Measurements from ENCODE around the gene PRDM16.
A peak's percentile ranks its signal among the peaks of the same experiment; 100 is the strongest.

The PRDM16 gene

DNA sequence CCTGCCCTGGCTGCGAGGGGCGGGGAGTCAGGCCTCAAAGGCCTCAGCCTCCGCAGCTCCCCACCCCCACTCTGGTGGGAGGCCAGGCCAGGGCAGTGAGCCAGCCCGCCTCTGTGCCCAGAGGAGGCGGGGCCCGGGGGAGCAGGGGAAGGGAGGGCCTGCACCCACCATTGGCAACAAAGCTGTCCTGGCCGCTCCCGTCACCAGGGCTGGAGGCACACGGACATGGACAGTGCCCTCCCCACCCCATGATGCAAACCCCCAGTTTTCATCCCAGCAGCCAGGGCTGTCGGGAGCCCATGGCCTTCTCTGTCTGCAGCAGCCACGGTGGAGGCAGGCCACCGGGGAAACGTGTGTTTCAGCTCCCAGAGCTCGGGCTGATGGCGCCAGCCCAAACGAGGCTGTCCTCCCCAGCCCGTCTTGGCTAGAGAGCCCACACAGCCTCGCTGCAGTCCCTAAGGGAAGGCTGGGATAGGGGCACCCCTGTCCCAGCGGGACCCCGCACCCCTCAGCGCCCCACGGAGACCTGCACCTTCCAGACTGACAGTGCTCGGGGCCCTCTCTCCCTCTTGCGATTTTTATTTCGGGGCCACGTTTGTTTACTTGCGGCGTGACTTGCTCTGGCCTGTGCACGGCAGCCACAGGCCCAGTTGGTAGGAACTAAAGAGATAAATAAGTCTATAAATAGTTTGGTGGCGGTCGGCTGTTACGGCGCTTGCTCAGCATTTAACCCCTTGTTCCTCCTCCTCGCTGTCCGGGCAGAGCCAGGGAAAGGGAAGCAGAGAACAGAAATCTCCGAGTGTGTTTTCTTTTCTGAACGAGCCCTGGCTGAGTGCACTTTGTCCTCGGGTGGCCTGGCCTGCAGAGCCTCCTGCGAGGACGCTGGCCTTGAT lies 101.8 kb downstream of the PRDM16 start:
- peak; percentile 89 for DNase-seq

DNA sequence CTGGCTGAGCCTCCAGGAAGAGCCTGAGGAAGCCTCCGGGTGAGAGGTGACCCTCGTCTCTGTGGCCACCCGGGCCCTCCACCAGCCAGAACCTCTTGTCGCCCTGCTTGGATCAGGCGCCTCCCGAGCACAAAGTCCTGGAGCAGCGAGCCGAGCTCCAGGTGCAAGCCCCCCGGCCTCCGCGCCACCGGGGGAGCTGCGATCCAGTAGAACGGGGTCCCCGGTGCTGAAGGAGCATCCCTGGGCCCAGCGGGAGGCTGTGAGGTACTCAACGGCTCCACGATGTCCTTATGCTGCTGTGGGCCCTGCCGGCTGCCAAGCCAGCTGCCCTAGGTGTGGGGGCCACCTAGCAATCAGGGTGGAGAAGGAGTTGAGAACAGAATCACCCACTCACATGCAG lies 102.8 kb downstream of the PRDM16 start:
- DNase-seq: peak; percentile 36

DNA sequence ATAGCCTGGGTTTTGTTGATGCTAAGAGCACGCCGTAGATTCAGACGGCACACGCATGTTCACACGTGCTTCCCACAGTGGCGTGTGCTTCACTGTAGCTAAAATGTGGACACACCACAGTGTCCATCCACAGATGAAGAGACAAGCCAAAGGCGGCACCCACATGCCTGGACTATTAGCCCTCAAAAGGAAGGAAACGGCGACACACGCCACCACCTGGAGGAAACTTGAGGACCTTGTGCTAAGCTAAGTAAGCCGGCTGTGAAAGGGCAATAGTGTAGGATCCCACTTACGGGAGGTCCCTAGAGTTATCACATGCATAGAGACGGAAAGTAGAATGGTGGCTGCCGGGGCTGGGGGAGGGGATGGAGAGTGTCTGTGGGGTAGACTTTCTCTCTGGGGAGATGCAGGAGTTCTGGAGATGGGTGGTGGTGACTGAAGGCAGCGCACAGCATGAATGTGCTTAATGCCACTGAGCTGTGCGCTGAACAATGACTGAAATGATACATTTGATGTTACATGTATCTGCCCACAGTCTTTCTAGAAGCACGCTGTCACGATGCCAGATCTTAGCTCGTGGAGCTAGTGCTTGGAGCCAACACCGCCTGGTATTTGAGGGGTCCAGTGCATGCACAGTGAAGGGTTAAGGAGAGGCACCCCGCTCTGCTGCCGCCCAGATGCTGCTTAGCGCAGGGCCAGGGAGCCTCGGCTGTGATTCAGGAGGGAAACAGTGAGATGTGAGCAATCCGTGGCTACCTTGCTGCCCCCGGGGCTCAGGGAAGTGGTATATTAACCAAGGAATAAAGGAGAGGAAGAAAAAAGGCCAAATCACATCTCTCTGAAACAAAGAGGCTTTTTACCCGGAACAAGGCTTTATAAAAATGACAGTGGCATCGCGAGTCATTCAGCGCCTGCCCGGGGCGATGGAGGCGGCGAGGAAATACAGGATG lies 103.7 kb downstream of the PRDM16 start:
- DNase-seq: no peak

DNA sequence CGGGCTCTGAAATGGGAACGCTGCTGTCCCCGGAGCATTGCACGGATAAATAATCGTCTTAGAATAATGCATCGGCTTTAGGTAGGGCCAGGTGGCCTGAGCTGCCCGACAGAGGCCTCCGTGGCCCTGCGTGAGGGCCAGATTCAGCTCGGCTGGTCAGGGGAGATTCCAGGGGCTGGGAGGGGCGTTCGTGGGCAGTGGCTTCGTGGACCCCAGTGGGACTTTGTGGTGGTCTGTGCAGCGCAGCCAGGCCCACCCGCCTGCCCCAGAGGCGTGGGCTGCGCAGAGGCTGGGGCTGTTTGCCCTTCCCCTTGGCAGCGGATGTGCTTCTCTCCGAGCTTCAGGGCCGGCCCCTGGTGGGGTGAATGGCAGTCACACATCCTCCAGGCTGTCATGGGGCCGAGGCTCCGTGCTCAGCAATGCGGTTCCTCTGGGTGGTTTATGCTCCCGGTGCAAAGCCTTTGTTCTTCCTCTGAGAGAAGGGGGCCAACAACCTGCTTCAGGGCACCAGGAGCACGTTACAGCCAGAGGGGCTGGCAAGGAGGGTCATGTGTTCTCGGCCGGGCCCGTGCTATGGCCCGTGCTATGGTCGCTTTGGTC lies 104.5 kb downstream of the PRDM16 start:
- no peak for DNase-seq

DNA sequence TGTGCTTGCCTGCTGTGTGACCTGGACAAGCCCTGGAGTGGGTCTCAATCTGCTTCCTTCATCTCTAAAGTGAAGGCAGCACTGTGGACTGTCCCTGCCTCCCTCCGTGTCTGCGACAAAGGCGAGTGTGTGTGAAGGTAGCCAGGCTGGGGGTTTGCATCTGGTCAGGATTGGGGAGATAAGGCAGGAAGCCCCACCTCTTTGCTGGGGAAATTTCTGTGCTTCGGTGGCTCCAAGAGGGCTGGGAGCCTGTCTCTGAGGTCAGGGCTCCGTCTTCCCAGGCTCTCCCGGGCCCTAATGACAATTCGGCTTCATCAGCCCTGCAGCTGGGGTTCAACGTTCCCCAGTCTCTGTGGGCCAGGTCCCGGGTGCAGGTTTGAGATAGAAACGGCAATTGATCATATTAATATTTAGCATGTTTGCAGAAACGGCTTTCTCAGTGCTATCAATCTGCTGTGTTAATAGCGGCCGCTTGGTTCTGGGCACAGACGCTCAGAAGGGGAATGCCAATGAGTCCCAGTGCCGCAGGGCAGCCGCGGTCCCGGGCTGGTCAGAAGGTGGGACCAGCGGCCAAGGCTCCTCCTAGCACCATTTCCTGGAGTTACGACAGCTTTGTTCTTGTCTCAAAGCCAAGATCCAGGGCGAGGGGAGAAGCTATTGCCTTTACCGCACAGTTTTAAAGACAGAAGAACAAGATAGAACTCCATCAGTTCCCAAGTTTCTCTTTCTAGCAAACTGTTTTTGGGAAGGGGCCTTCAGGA lies 105.7 kb downstream of the PRDM16 start:
- DNase-seq: no peak

DNA sequence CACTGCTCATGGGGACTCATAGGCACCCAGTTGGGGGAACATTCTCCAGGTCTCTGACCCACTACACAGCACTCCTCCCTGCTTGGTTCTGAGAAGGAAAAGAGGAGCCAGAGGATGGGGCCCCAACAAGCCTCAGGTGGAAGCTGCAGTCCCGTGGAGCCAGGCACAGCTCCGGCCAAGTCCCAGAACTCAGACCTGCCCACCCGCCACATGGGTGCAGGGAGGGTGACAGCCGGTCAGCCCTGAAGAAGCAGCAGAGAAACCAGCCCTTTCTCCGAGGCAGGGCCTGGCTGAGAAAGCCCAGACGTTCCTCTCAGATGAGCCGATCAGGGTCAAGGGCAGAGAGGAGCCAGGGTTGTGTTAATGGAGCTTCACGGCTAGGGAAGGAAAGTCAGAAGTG lies 106.5 kb downstream of the PRDM16 start:
- no peak for DNase-seq

DNA sequence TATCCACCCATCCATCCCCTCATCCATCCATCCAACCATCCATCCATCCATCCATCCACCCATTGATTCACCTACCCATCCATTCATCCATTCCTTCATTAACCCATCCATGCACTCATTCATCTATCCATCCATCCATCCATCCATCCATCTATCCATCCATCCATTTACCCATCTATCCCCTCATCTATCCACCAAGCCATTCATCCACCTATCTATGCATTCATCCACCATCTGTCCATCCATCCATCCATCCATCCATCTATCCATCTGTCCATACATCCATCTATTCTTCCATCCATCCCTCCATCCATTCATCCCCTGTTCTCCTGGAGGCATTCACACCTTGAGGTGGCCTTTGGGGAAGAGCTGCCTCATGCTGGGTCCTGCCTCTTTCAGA lies 107.0 kb downstream of the PRDM16 start:
- no peak for DNase-seq

DNA sequence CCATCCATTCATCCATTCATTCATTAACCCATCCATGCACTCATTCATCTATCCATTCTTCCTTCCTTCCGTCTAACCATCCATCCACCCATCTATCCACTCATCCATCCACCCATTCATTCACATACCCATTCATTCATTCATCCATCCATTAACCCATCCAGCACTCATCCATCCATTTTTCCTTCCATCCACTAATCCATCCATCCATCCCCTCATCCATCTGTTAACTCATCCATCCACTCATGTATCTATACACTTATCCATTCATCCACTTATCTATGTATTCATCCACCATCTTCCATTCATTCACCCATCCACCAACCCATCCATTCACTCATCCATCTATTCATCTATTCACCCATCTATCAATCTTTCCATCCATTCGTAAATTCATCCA lies 107.8 kb downstream of the PRDM16 start:
- no peak for DNase-seq

DNA sequence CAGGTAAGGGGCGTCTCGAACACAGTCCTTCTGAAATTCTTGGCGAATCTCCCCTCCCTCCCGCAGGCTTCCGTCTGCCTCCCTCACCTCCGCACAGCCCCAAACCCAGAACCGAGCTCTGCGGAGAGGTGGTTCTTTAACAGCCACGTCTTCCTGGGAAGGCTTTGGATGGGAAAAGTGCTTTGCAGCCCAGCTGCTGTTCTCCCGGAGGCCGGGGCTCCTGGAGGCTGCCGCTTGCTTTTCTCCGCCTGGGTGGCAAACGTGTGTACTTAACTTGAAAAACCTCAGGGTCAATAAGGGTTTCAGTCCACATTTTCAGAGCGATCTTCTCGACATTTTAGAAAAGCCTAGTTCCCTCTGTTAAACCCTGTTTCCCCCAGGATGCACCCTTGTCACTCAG lies 109.3 kb downstream of the PRDM16 start:
- no peak for DNase-seq

DNA sequence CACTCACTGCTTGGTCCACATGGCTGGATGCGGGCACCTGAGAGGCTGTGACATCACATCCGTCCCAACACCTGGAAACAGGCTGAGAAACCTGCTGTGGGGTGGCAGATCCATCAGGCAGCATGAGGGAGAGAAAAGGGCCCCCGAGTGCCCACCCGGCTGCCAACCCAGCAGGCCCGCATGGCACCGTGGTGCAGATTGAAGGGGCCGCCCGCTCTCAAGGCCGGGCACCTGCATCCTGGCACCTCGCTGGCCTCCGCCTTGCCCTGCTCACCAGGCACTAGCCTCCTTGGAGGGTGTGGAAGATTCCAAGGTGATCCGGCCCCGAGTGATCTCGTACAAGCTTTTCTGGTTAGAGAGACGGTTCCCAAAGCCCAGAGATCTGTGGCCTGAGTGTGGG lies 110.5 kb downstream of the PRDM16 start:
- DNase-seq: no peak

DNA sequence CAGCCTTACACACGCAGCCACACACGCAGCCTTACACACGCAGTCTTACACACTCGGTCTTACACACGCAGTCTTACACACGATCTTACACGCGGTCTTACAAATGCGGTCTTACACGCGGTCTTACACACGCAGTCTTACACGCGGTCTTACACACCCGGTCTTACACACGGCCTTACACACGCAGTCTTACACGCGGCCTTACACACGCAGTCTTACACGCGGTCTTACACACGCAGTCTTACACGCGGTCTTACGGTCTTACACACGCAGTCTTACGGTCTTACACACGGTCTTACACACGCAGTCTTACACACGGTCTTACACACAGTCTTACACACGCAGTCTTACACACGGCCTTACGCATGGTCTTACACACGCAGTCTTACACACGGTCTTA lies 111.9 kb downstream of the PRDM16 start:
- no peak for DNase-seq

DNA sequence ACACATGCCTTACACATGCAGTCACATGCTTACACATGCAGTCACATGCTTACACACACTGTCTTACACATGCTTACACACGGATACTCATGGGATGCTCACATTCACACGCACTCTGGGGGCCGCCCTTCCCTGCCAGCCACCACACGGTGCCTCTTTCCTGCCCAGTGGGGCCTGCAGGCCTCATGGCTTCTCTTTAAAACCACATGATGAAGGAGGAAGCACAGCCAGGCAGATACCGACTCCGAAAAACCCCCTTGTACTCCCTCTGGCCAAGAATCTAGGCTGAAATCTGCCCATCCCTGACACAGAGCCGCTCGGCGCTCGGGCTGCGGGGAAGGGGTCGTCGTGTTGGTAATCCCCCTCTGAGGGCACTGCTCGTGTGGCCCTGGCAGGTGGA lies 113.0 kb downstream of the PRDM16 start:
- DNase-seq: no peak

DNA sequence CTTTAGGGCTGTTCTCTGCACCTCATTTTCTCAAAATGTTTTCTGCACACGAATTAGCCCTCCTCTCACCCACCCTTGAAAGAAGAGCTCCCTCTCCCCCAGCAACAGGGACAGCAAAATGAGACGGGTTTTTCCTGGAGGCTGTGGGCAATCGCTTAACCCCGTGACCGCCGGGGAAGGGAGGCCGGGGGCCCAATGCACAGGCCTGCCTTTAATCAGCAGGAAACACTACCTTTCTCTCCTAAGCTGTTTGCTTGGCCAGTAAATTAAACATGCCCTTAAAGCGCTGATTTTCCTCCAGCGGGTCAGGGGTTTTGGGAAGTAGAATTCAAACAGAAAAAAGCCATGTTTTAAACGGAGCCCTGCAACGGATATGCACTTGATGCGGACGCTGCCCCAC lies 114.4 kb downstream of the PRDM16 start:
- no peak for DNase-seq

DNA sequence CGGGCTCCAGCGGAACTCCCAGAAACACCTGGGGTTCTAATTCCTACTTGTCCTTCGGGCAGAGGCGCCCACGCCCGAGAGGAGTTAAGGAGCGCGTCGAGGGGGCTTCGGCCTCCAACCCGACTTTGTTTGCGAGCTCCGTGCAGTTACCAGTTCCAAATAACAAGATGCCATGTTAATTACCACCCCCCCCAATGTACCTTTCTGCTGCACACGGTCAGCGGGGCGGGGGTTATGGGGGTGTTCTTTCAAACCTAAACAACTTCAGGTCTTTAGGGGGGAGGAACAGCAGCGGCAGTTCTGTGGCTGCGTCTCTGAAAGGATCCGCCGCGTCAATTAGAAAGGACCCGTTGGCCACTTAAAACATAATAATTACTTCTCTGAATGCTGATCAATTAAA lies 114.8 kb downstream of the PRDM16 start:
- DNase-seq: no peak

DNA sequence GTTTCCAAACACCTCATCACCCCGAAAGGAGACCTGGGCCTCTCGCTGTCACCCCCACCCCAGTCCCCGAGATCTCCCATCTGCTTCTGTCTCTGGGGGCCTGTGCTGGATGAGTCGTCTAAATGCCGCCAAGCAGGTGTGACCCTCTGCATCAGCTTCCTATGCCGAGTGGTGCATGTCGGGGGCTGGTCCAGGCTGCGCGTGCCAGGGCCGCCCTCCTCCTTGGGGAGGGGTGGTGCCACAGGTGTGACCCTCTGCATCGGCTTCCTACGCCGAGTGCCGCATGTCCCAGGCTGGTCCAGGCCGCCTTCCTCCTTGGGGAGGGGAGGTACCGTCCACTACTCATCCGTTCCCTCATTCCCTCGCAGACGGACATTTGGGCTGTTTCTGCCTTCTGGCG lies 115.7 kb downstream of the PRDM16 start:
- no peak for DNase-seq

DNA sequence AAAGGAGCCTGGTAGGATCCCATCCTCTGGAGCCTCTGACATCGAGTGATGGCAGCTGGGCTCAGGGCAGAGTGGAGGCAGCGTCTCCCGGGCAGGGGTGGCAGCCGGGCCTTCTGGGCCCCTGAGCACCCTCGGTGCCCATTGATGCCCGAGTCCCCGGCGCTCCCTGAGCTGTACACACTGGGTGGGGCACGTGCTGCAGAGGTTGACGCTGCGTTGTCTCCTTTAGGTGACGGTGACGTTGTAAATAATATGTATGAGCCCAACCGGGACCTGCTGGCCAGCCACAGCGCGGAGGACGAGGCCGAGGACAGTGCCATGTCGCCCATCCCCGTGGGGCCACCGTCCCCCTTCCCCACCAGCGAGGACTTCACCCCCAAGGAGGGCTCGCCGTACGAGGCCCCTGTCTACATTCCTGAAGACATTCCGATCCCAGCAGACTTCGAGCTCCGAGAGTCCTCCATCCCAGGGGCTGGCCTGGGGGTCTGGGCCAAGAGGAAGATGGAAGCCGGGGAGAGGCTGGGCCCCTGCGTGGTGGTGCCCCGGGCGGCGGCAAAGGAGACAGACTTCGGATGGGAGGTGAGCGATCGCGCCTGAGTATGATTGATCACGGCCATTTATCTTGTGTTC lies 117.0 kb downstream of the PRDM16 start:
- no peak for DNase-seq

DNA sequence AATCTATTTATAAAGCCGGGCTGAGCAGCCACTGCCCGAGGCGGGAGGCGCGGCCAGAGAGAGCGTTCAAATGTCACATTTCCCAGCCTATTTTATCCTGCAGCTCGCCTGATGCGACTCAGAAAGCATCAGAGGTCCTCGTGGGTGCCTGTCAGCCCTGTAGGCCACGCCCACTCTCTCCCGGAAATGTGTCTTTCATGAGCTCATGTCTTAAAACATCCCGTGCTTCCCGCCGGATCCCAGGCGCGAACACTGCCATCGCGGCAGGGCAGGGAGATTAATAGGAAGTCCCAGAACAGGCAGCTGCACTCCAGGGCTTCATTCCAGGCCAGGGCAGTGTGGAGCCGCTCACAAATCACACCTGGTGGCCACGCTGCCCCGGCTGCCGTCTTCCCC lies 117.5 kb downstream of the PRDM16 start:
- no peak for DNase-seq

DNA sequence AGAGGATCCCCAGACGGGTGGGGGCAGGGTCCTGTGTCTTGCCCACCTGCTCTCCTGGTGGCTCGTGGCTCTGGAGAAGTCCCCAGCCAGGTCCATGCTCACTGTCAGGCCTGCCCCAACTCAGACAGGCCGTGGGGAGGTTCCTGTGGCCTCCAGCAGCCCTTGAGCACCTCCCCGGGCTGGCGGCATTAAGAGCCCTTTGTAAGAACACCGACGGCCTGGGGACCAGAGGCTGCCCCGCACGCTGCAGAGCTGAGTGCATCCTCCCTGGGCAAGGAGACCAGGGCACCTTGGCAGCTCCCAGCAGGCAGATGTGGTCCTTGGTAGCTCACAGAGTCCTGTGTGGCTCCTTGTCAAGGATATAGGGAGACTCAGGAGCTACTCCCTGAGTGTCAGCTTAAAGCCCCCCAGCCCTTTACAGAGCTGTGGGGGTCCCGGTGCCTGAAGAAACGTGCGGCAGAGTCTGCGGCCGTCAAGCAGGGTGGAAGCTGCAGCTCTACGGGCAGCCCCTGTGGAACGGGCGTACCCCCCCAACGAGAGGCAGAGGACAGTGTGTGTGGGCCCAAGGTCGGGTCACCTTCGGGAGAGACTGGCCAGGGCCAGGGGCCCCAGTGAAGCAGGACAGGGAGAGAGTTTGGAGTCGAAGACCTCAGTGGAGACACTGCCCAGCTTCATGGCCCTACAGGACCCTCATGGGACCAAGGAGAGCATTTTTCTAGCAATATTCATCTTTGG lies 118.6 kb downstream of the PRDM16 start:
- DNase-seq: no peak

DNA sequence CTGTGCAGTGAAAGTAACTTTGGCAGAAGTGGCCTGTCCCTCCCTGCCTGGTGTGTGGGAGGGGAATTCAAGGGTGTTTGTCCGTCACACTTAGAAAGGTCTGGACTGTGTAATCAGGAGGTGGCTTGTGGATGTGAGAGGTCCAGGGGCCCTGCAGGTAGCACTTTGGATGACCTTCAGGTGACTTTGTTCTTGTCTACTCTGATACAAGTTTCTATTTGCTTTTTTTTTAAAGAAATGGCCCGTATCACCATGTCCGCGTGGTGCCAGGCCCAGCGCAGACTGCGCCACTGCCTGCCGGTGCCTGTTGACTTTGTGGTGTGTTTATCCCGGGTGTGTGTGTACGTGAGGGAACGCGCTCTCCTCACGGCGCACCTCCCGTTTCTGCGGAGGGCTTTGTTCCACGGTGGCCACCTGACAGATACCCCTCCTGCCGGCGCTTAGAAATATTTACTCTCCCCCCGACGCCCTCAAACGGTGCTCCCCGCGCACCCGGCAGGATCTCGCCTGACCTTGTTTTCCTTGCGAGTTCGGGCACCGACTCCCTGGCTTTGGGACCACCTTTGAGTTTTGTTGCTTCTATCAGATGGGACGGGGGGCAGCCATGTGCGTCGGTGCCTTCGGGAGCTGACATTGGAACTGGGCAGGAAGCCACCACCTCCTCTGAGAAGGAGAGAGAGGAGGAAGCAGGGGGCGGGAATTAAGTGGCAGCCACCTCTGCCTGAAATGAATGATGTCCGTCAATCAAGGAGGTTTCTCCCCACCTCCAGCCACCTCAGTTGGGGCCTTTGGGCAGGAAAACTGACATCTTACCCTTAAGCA lies 119.4 kb downstream of the PRDM16 start:
- no peak for DNase-seq

DNA sequence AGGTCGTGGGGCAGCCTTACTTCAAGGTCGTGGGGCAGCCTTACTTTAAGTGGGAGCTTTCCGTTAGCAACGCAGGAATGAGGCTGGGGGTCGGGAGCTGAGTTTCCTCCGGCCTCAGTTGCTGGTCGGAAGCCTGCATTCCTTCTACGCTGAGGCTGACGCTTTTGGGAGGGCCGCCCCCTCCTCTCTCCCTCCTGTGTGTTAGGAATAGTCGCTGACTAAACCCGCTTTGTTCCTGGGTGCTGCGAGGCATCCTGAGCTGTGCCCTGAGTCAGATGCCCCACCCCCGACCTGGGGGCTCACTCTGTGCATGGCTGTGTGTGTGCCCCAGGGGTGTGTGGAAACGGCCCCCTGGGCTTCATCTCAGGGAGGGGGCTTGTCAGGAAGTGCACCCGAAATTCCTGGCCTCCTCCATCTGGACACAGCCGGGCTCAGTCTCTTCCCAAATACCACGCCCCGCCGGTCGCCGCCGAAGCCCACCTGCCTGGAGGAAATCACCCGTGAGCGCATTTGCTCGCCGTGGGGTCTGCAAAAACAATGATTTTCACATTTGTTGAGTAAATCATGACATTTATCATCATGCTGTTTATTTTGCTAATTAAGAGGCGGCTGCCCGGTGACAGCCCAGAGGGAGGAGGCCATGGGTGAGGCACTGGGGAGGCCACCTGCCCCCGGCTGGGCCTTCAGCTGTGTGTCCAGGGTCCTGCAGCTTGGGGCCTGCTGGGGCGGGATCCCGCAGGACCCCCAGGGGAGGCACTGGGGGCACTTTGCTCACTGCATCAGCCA lies 121.4 kb downstream of the PRDM16 start:
- no peak for DNase-seq
